HEK293 (cell line): ENCODE results near the gene CASP7.
A peak's percentile ranks its signal among the peaks of the same experiment; 100 is the strongest.

Source experiments
- CTCF ChIA-PET: fragments of 350-600 bp; formaldehyde crosslinking; extraction: SDS; loops from one replicate; lab custom pipeline; 2021; ENCODE audit warnings: antibody characterized with exemption; lab: Yijun Ruan, JAX
- POLR2A ChIA-PET: fragments of 300-600 bp; formaldehyde crosslinking; extraction: SDS; loops from one replicate; lab custom pipeline; 2020; ENCODE audit warnings: antibody characterized with exemption, inconsistent platforms; lab: Yijun Ruan, JAX
- H3K27ac ChIP-seq: fragments of 200-500 bp; sonication (Bioruptor generic); 2 replicates; pipeline ENCODE4 v1.5.1; 2014; ENCODE audit warnings: low read depth, low read length, control low read depth, inconsistent platforms; ENCODE audit errors: extremely low read depth
- H3K36me3 ChIP-seq, 2 experiments: fragments of 200-500 bp in 1 of 2; sonication (Bioruptor generic) in 1 of 2; 1 replicate in 1 of 2; 2 replicates in 1 of 2; pipeline ENCODE4 v1.5.1; 2014 to 2017; ENCODE audit warnings: inconsistent platforms in 2 of 2, low read length in 2 of 2; ENCODE audit not compliant: control insufficient read depth in 2 of 2, insufficient read depth in 1 of 2
- H3K4me1 ChIP-seq: fragments of 200-500 bp; sonication (Bioruptor generic); 2 replicates; pipeline ENCODE4 v1.5.1; 2014; ENCODE audit warnings: mild to moderate bottlenecking, low read length, inconsistent platforms; ENCODE audit not compliant: control insufficient read depth, insufficient read depth
- H3K4me3 ChIP-seq: 2 replicates; pipeline ENCODE4 v1.5.1; 2011; ENCODE audit warnings: low read depth, mild to moderate bottlenecking, control low read depth, low read length, moderate library complexity
- H3K9me3 ChIP-seq: fragments of 200-500 bp; sonication (Bioruptor generic); 2 replicates; pipeline ENCODE4 v1.5.1; 2014; ENCODE audit warnings: low read depth, low read length, inconsistent platforms; ENCODE audit not compliant: control insufficient read depth, insufficient read depth
- AEBP2 ChIP-seq: fragments of 450-650 bp; formaldehyde crosslinking; IDR thresholded peaks from 2 replicates; pipeline ENCODE4 v1.5.1; 2016; ENCODE audit warnings: missing biosample characterization, missing genetic modification characterization, borderline replicate concordance
- ATF2 ChIP-seq: fragments of 450-650 bp; formaldehyde crosslinking; IDR thresholded peaks from 2 replicates; pipeline ENCODE4 v1.5.1; 2016; ENCODE audit warnings: missing biosample characterization, missing genetic modification characterization, low read depth
- FEZF1 ChIP-seq: fragments of 450-650 bp; formaldehyde crosslinking; IDR thresholded peaks from 2 replicates; pipeline ENCODE4 v1.5.1; 2016; ENCODE audit warnings: missing biosample characterization, missing genetic modification characterization
- GLI2 ChIP-seq: fragments of 450-650 bp; formaldehyde crosslinking; IDR thresholded peaks from 2 replicates; pipeline ENCODE4; 2017; ENCODE audit warnings: missing biosample characterization, missing genetic modification characterization, low read depth, borderline replicate concordance
- KLF10 ChIP-seq: fragments of 450-650 bp; IDR thresholded peaks from 2 replicates; pipeline ENCODE4 v1.5.1; 2018; ENCODE audit warnings: missing biosample characterization, mild to moderate bottlenecking, missing genetic modification characterization
- PRDM1 ChIP-seq: fragments of 450-650 bp; formaldehyde crosslinking; IDR thresholded peaks from 2 replicates; pipeline ENCODE4; 2016; ENCODE audit warnings: missing biosample characterization, missing genetic modification characterization
- PRDM2 ChIP-seq: fragments of 450-650 bp; formaldehyde crosslinking; IDR thresholded peaks from 2 replicates; pipeline ENCODE4 v1.5.1; 2016; ENCODE audit warnings: missing biosample characterization, missing genetic modification characterization, borderline replicate concordance
- SP7 ChIP-seq: fragments of 450-650 bp; formaldehyde crosslinking; IDR thresholded peaks from 2 replicates; pipeline ENCODE4 v1.5.1; 2016; ENCODE audit warnings: missing biosample characterization, missing genetic modification characterization
- ZBTB17 ChIP-seq: fragments of 450-650 bp; formaldehyde crosslinking; IDR thresholded peaks from 2 replicates; pipeline ENCODE4 v1.5.1; 2016; ENCODE audit warnings: missing biosample characterization, missing genetic modification characterization
- ZBTB20 ChIP-seq: fragments of 450-650 bp; formaldehyde crosslinking; IDR thresholded peaks from 2 replicates; pipeline ENCODE4 v1.5.1; 2016; ENCODE audit warnings: missing biosample characterization, missing genetic modification characterization
- ZBTB6 ChIP-seq: fragments of 450-650 bp; formaldehyde crosslinking; IDR thresholded peaks from 2 replicates; pipeline ENCODE4 v1.5.1; 2017; ENCODE audit warnings: missing biosample characterization, missing genetic modification characterization
- ZBTB7A ChIP-seq: fragments of 450-650 bp; formaldehyde crosslinking; IDR thresholded peaks from 2 replicates; pipeline ENCODE4 v1.5.1; 2016; ENCODE audit warnings: low read depth, missing biosample characterization, missing genetic modification characterization
- ZEB2 ChIP-seq: fragments of 450-650 bp; formaldehyde crosslinking; IDR thresholded peaks from 2 replicates; pipeline ENCODE4 v1.5.1; 2016; ENCODE audit warnings: missing biosample characterization, missing genetic modification characterization
- ZNF10 ChIP-seq: fragments of 450-650 bp; formaldehyde crosslinking; IDR thresholded peaks from 2 replicates; pipeline ENCODE4 v1.5.1; 2017; ENCODE audit warnings: missing biosample characterization, missing genetic modification characterization
- ZNF16 ChIP-seq: fragments of 450-650 bp; formaldehyde crosslinking; IDR thresholded peaks from 2 replicates; pipeline ENCODE4 v1.5.1; 2016; ENCODE audit warnings: low read depth, missing biosample characterization, missing genetic modification characterization
- ZNF2 ChIP-seq: fragments of 450-650 bp; formaldehyde crosslinking; IDR thresholded peaks from 2 replicates; pipeline ENCODE4 v1.5.1; 2016; ENCODE audit warnings: missing biosample characterization, missing genetic modification characterization
- ZNF211 ChIP-seq: fragments of 450-650 bp; formaldehyde crosslinking; IDR thresholded peaks from 2 replicates; pipeline ENCODE4 v1.5.1; 2016; ENCODE audit warnings: low read depth, missing biosample characterization, missing genetic modification characterization
- ZNF248 ChIP-seq: fragments of 450-650 bp; formaldehyde crosslinking; IDR thresholded peaks from 2 replicates; pipeline ENCODE4 v1.5.1; 2017; ENCODE audit warnings: missing biosample characterization, missing genetic modification characterization
- ZNF335 ChIP-seq: fragments of 450-650 bp; formaldehyde crosslinking; conservative IDR thresholded peaks from 2 replicates; pipeline ENCODE4 v1.5.1; 2016; ENCODE audit warnings: missing biosample characterization, missing genetic modification characterization
- ZNF366 ChIP-seq: fragments of 450-650 bp; formaldehyde crosslinking; conservative IDR thresholded peaks from 2 replicates; pipeline ENCODE4 v1.5.1; 2016; ENCODE audit warnings: missing biosample characterization, missing genetic modification characterization
- ZNF488 ChIP-seq: fragments of 450-650 bp; formaldehyde crosslinking; IDR thresholded peaks from 2 replicates; pipeline ENCODE4 v1.5.1; 2016; ENCODE audit warnings: missing biosample characterization, missing genetic modification characterization
- ZNF571 ChIP-seq: fragments of 450-650 bp; formaldehyde crosslinking; IDR thresholded peaks from 2 replicates; pipeline ENCODE4 v1.5.0; 2017; ENCODE audit warnings: missing biosample characterization, missing genetic modification characterization
- ZNF600 ChIP-seq: fragments of 450-650 bp; formaldehyde crosslinking; IDR thresholded peaks from 2 replicates; pipeline ENCODE4 v1.5.1; 2016; ENCODE audit warnings: missing biosample characterization, missing genetic modification characterization
- ZNF629 ChIP-seq: fragments of 450-650 bp; formaldehyde crosslinking; IDR thresholded peaks from 2 replicates; pipeline ENCODE4 v1.5.1; 2017; ENCODE audit warnings: missing biosample characterization, missing genetic modification characterization
- ZNF639 ChIP-seq: fragments of 450-650 bp; formaldehyde crosslinking; IDR thresholded peaks from 2 replicates; pipeline ENCODE4 v1.5.1; 2016; ENCODE audit warnings: missing biosample characterization, missing genetic modification characterization

CASP7 gene

GRCh38 chr10:113709221-113709838 is 29.6 kb downstream of the CASP7 start:
- Histone ChIP-seq H3K4me3 (no peak overlapping the region), H3K9me3 (no peaks in the 10 kb centered on the region), H3K27ac (peak overlapping the region; percentile 7; the same call in 1 of the 2 replicates), H3K36me3 (no peaks in the 10 kb centered on the region), H3K4me1 (peaks cover 14% of the 10 kb centered on the region)
- POLR2A ChIA-PET = interaction anchor here (0.6 to 0.7 kb wide), 2 partner anchors 30 to 78 kb away, joined by 3 to 6 read pairs; no protein-coding TSS in a partner anchor
- CTCF ChIA-PET = interaction anchor here (0.6 to 1.4 kb wide), 4 partner anchors 10 to 394 kb away, joined by 3 to 6 read pairs (median 4); no protein-coding TSS in a partner anchor
- TF ChIP-seq ZBTB20 (tag by site-specific recombination) = peak; percentile 25; the same call in 1 of the 2 replicates
- no peak for TF ChIP-seq AEBP2
- no peak for TF ChIP-seq ZBTB7A
- 0 out of 2 replicates have a peak, but pooled peaks have one; percentile 20 for TF ChIP-seq ZNF366 (tag by site-specific recombination)
- no peak for TF ChIP-seq KLF10 (tag by site-specific recombination)
- 0 out of 2 replicates have a peak, but pooled peaks have one; percentile 47 for TF ChIP-seq PRDM1 (tag by site-specific recombination)
- peak; percentile 37; the same call in 1 of the 2 replicates for TF ChIP-seq ZNF600 (tag by site-specific recombination)
- peak; percentile 66 for TF ChIP-seq GLI2 (tag by site-specific recombination)
- no peak for TF ChIP-seq ATF2 (tag by site-specific recombination)
- peak; percentile 79 for TF ChIP-seq ZBTB6 (tag by site-specific recombination)
- TF ChIP-seq ZNF629 = peak; percentile 58
- TF ChIP-seq PRDM2 (tag by site-specific recombination) = no peak
- peak; percentile 52; the same call in 1 of the 2 replicates for TF ChIP-seq ZNF639 (tag by site-specific recombination)
- TF ChIP-seq ZEB2 (tag by site-specific recombination) = peak; percentile 61; the same call in 1 of the 2 replicates
- no peak for TF ChIP-seq ZNF248
- no peak for TF ChIP-seq ZNF16
- no peak for TF ChIP-seq ZNF571 (tag by site-specific recombination)
- no peak for TF ChIP-seq ZNF488
- no peak for TF ChIP-seq ZNF211 (tag by site-specific recombination)
- TF ChIP-seq ZNF2 (tag by site-specific recombination) = 0 out of 2 replicates have a peak, but pooled peaks have one; percentile 16
- peak; percentile 95 for TF ChIP-seq ZNF10 (tag by site-specific recombination)
- 0 out of 2 replicates have a peak, but pooled peaks have one; percentile 25 for TF ChIP-seq ZNF335 (tag by site-specific recombination)
- TF ChIP-seq FEZF1 (tag by site-specific recombination) = 0 out of 2 replicates have a peak, but pooled peaks have one; percentile 16
- peak; percentile 88 for TF ChIP-seq ZBTB17 (tag by site-specific recombination)
- TF ChIP-seq SP7 (tag by site-specific recombination) = peak; percentile 92
